ENCODE measurements around the gene SLC19A2. TPM values are rescaled to one million over a fixed set of nuclear protein-coding genes. Genes with fewer than 3 reads are reported as not detected.

SLC19A2 gene
- total and polyA plus RNA-seq, 2 donors from 2014 or later, result 7.8 to 10.9 TPM

GRCh38 chr1:169497317-169497716, 11.6 kb upstream of the SLC19A2 start:
- TF ChIP-seq CTCF (IDR thresholded peaks at IDR 0.05; ENCODE audit: borderline replicate concordance, extremely low read depth, insufficient read depth), result no peak
- DNase-seq (no peak), FAIRE-seq (no peak)
- no peak overlapping the region for H3K9ac ChIP-seq (ENCODE audit: low read length in 3 of 3)
- intact Hi-C loops (cut with DNase I), result no loop called here
- no peaks in the 10 kb centered on the region for H3K36me3 ChIP-seq (ENCODE audit: control insufficient read depth in 2 of 3, insufficient read depth in 3 of 3, low read length in 3 of 3)
- H3K27ac ChIP-seq (ENCODE audit: low read depth in 2 of 2, low read length in 2 of 2), result no peak overlapping the region
- H3K4me1 ChIP-seq (ENCODE audit: control insufficient read depth in 2 of 3, insufficient read depth in 2 of 3, low read depth in 1 of 3, low read length in 3 of 3), result no peaks in the 10 kb centered on the region
- H3K27me3 ChIP-seq (ENCODE audit: control insufficient read depth, insufficient read depth, low read length), result no peaks in the 10 kb centered on the region
- no peaks in the 10 kb centered on the region for H3K9me3 ChIP-seq (ENCODE audit: control insufficient read depth in 2 of 3, insufficient read depth in 1 of 3, low read length in 3 of 3)
- no peak overlapping the region for H3K4me3 ChIP-seq (ENCODE audit: low read length in 3 of 3)

- intact Hi-C loops (cut with DNase I), result no loop called here
- Histone ChIP-seq H3K4me1 (ENCODE audit: control insufficient read depth in 2 of 3, insufficient read depth in 2 of 3, low read depth in 1 of 3, low read length in 3 of 3) (no peaks in the 10 kb centered on the region), H3K27ac (ENCODE audit: low read depth in 2 of 2, low read length in 2 of 2) (no peak overlapping the region), H3K27me3 (ENCODE audit: control insufficient read depth, insufficient read depth, low read length) (no peaks in the 10 kb centered on the region), H3K9me3 (ENCODE audit: control insufficient read depth in 2 of 3, insufficient read depth in 1 of 3, low read length in 3 of 3) (no peaks in the 10 kb centered on the region), H3K36me3 (ENCODE audit: control insufficient read depth in 2 of 3, insufficient read depth in 3 of 3, low read length in 3 of 3) (no peaks in the 10 kb centered on the region), H3K9ac (ENCODE audit: low read length in 3 of 3) (no peak overlapping the region), H3K4me3 (ENCODE audit: low read length in 3 of 3) (no peak overlapping the region)
- TF ChIP-seq CTCF (IDR thresholded peaks at IDR 0.05; ENCODE audit: borderline replicate concordance, extremely low read depth, insufficient read depth), result no peak
- no peak for DNase-seq
- FAIRE-seq, result no peak
Observed at GRCh38 chr1:169495916-169496315, 10.2 kb upstream of the SLC19A2 start.

- no peak for TF ChIP-seq CTCF (IDR thresholded peaks at IDR 0.05; ENCODE audit: borderline replicate concordance, extremely low read depth, insufficient read depth)
- H3K9me3 ChIP-seq (ENCODE audit: control insufficient read depth in 2 of 3, insufficient read depth in 1 of 3, low read length in 3 of 3), result no peaks in the 10 kb centered on the region
- no peak overlapping the region for H3K27ac ChIP-seq (ENCODE audit: low read depth in 2 of 2, low read length in 2 of 2)
- H3K27me3 ChIP-seq (ENCODE audit: control insufficient read depth, insufficient read depth, low read length), result no peaks in the 10 kb centered on the region
- no peak overlapping the region for H3K4me3 ChIP-seq (ENCODE audit: low read length in 3 of 3)
- intact Hi-C loops (cut with DNase I), result no loop called here
- H3K4me1 ChIP-seq (ENCODE audit: control insufficient read depth in 2 of 3, insufficient read depth in 2 of 3, low read depth in 1 of 3, low read length in 3 of 3), result no peaks in the 10 kb centered on the region
- DNase-seq (no peak), FAIRE-seq (no peak)
- H3K36me3 ChIP-seq (ENCODE audit: control insufficient read depth in 2 of 3, insufficient read depth in 3 of 3, low read length in 3 of 3), result no peaks in the 10 kb centered on the region
- H3K9ac ChIP-seq (ENCODE audit: low read length in 3 of 3), result no peak overlapping the region
Observed at GRCh38 chr1:169495046-169495775, 9.5 kb upstream of the SLC19A2 start.

GRCh38 chr1:169494343-169494742, 8.6 kb upstream of the SLC19A2 start:
- Histone ChIP-seq H3K27me3 (ENCODE audit: control insufficient read depth, insufficient read depth, low read length) (no peaks in the 10 kb centered on the region), H3K36me3 (ENCODE audit: control insufficient read depth in 2 of 3, insufficient read depth in 3 of 3, low read length in 3 of 3) (no peaks in the 10 kb centered on the region), H3K4me3 (ENCODE audit: low read length in 3 of 3) (no peak overlapping the region), H3K9me3 (ENCODE audit: control insufficient read depth in 2 of 3, insufficient read depth in 1 of 3, low read length in 3 of 3) (no peaks in the 10 kb centered on the region), H3K4me1 (ENCODE audit: control insufficient read depth in 2 of 3, insufficient read depth in 2 of 3, low read depth in 1 of 3, low read length in 3 of 3) (no peaks in the 10 kb centered on the region), H3K27ac (ENCODE audit: low read depth in 2 of 2, low read length in 2 of 2) (no peak overlapping the region), H3K9ac (ENCODE audit: low read length in 3 of 3) (no peak overlapping the region)
- DNase-seq (no peak), FAIRE-seq (no peak)
- TF ChIP-seq CTCF (IDR thresholded peaks at IDR 0.05; ENCODE audit: borderline replicate concordance, extremely low read depth, insufficient read depth), result no peak
- intact Hi-C loops (cut with DNase I), result no loop called here

All from kidney (tissue), 14 donors.